K562 (cell line): ENCODE measurements around the gene OR14A2. TPM values are rescaled to one million over a fixed set of nuclear protein-coding genes. Genes with fewer than 3 reads are reported as not detected.

ENCODE experiments used
- ATAC-seq: fragments of 200-7000 bp; cut with Tn5 transposase; 3 replicates; pipeline ENCODE4 v1.9.1; 2020; ENCODE audit warnings: moderate library complexity
- BruUV-seq: library from RNA; stranded (reverse); fragments of 400-500 nt; replicated peaks from 2 replicates; lab custom pipeline; 2021; lab: Mats Ljungman, UMichigan
- CTCF ChIA-PET: fragments of 300-600 bp; formaldehyde crosslinking; extraction: SDS; loops from one replicate; lab custom pipeline; 2021; ENCODE audit warnings: low intra/inter-chr PET ratio; lab: Yijun Ruan, JAX
- POLR2A ChIA-PET: fragments of 300-600, 350-650 bp; sonication (Branson Sonifier 250); formaldehyde crosslinking; extraction: SDS; loops from one replicate; lab custom pipeline; 2021; ENCODE audit warnings: antibody characterized with exemption, inconsistent platforms; lab: Yijun Ruan, JAX
- DNase-seq, 4 experiments: peaks; one replicate each; pipeline versions ENCODE4 v3.0.0 to v3.0.0-alpha.2; 2011 to 2018; ENCODE audit warnings: low spot score in 3 of 4, mixed read lengths in 3 of 4; ENCODE audit errors: extremely low read depth in 1 of 4
- FAIRE-seq: peaks from 2 replicates; lab custom pipeline; 2011; peaks lifted over from hg19 to GRCh38; lab: Jason Lieb, UNC
- H2AFZ ChIP-seq: 2 replicates; pipeline ENCODE4 v1.6.0; 2011; ENCODE audit warnings: low read depth, low read length, control low read depth, inconsistent platforms
- H3K27ac ChIP-seq: fragments of 200-600 bp; 3 replicates; pipeline ENCODE4 v1.8.0; 2011; ENCODE audit warnings: low read depth, mild to moderate bottlenecking, control low read depth, inconsistent platforms, low read length, moderate library complexity, mixed read lengths; ENCODE audit errors: extremely low read depth
- H3K27me3 ChIP-seq, 2 experiments: fragments of 300-600 bp in 1 of 2; 2 replicates in 1 of 2; 3 replicates in 1 of 2; pipeline versions ENCODE4 v1.6.0 to v1.8.0; 2011; ENCODE audit warnings: inconsistent platforms in 2 of 2, low read length in 2 of 2, mild to moderate bottlenecking in 1 of 2, mixed read lengths in 1 of 2, moderate library complexity in 1 of 2; ENCODE audit not compliant: control insufficient read depth in 2 of 2, insufficient read depth in 2 of 2
- H3K36me3 ChIP-seq: fragments of 300-600 bp; 3 replicates; pipeline ENCODE4 v1.8.0; 2011; ENCODE audit warnings: mild to moderate bottlenecking, low read length, inconsistent platforms; ENCODE audit not compliant: control insufficient read depth, insufficient read depth
- H3K4me1 ChIP-seq, 2 experiments: fragments of 200-600 bp in 1 of 2; replicated peaks in 1 of 2; 2 replicates in 1 of 2; 3 replicates in 1 of 2; pipeline versions ENCODE4 v1.5.1 to v1.8.0; 2011; ENCODE audit warnings: inconsistent platforms in 2 of 2, low read length in 2 of 2, mild to moderate bottlenecking in 1 of 2, mixed read lengths in 1 of 2, moderate library complexity in 1 of 2; ENCODE audit not compliant: control insufficient read depth in 2 of 2, insufficient read depth in 2 of 2
- H3K4me2 ChIP-seq: 2 replicates; pipeline ENCODE4 v1.6.1; 2011; ENCODE audit warnings: low read length, control low read depth, inconsistent platforms, mixed read lengths; ENCODE audit not compliant: insufficient read depth
- H3K4me3 ChIP-seq: fragments of 200-600 bp; sonication (generic), shearing (Covaris generic); 2 replicates; pipeline ENCODE4 v1.5.1; 2016; ENCODE audit warnings: control low read depth, inconsistent platforms
- H3K79me2 ChIP-seq: fragments of 200-600 bp; 3 replicates; pipeline ENCODE4 v1.8.0; 2011; ENCODE audit warnings: low read length, inconsistent platforms; ENCODE audit not compliant: control insufficient read depth, insufficient read depth
- H3K9ac ChIP-seq, 2 experiments: 2 replicates each; pipeline versions ENCODE4 v1.6.0 to v1.6.1; 2011; ENCODE audit warnings: low read depth in 2 of 2, low read length in 2 of 2, control low read depth in 1 of 2, inconsistent platforms in 1 of 2, mild to moderate bottlenecking in 1 of 2, mixed read lengths in 1 of 2; ENCODE audit not compliant: insufficient read depth in 1 of 2
- H3K9me1 ChIP-seq: one replicate; pipeline ENCODE4 v1.6.0; 2011; ENCODE audit warnings: inconsistent platforms, mild to moderate bottlenecking, low read length, moderate library complexity; ENCODE audit not compliant: control insufficient read depth, insufficient read depth
- H3K9me3 ChIP-seq: replicated peaks from 2 replicates; pipeline ENCODE4 v1.5.1; 2011; ENCODE audit warnings: low read depth, low read length, inconsistent platforms; ENCODE audit not compliant: control insufficient read depth, insufficient read depth
- H4K20me1 ChIP-seq: replicated peaks from 2 replicates; pipeline ENCODE4 v1.6.1; 2011; ENCODE audit warnings: low read length, inconsistent platforms, mixed read lengths; ENCODE audit not compliant: control insufficient read depth, insufficient read depth
- BRD4 ChIP-seq: fragments of 200-600 bp; sonication (generic); IDR thresholded peaks from 2 replicates; pipeline ENCODE4 v1.6.1; 2017; ENCODE audit warnings: inconsistent platforms
- E2F3 ChIP-seq: fragments of 250-450 bp; sonication (Bioruptor Pico); IDR thresholded peaks from 2 replicates; pipeline ENCODE4 v1.4.0; 2020; ENCODE audit warnings: mild to moderate bottlenecking
- MAFF ChIP-seq: IDR thresholded peaks from 2 replicates; pipeline ENCODE4 v1.6.1; 2012; ENCODE audit warnings: low read length, improper control_type of control experiment
- RBM15 ChIP-seq: fragments of 200-400 bp; formaldehyde crosslinking; IDR thresholded peaks from 2 replicates; pipeline ENCODE4 v1.6.1; 2018; ENCODE audit warnings: mild to moderate bottlenecking, low read length, moderate library complexity; ENCODE audit not compliant: insufficient read depth
- ZNF134 ChIP-seq: fragments of 250-450 bp; sonication (Bioruptor Pico); conservative IDR thresholded peaks from 2 replicates; pipeline ENCODE4 v1.4.0; 2020
- ZNF239 ChIP-seq: fragments of 250-450 bp; sonication (Bioruptor Pico); IDR thresholded peaks from 2 replicates; pipeline ENCODE4 v1.4.0; 2020; ENCODE audit warnings: mild to moderate bottlenecking
- ZNF280B ChIP-seq: fragments of 250-450 bp; sonication (Bioruptor Pico); IDR thresholded peaks from 2 replicates; pipeline ENCODE4 v1.5.1; 2021; ENCODE audit warnings: mild to moderate bottlenecking
- ZNF384 ChIP-seq: IDR thresholded peaks from 2 replicates; pipeline ENCODE4 v1.6.1; 2012; ENCODE audit warnings: low read depth, low read length, improper control_type of control experiment
- WGBS: fragments of 100-300 bp; shearing (Covaris generic); methylation state at CpG from one replicate; pipeline ENCODE4 v1.1.6; 2016; ENCODE audit warnings: low coverage, mixed read lengths; ENCODE audit not compliant: insufficient coverage; ENCODE audit errors: missing lambda C conversion rate; 5-methylcytosine and 5-hydroxymethylcytosine counted together
- in situ Hi-C: fragments of 300-500 bp; cut with MboI; formaldehyde crosslinking; loops from 4 replicates; pipeline ENCODE4 v1.15.0; 2018; ENCODE audit warnings: inconsistent platforms, mixed read lengths
- intact Hi-C: fragments of 100-400 bp; cut with micrococcal nuclease; formaldehyde crosslinking; loops from 2 replicates; pipeline ENCODE4 v1.14.2; 2022
- polyA plus RNA-seq, 8 experiments: library from polyadenylated mRNA; depleted of rRNA in 4 of 8; stranded (reverse) in 5 of 8; unstranded in 3 of 8; fragments of >200 nt; fragmentation: Nextera tagmentation in 2 of 8; fragmentation: Illumina TruSeq in 1 of 8; extraction: Ambion mirVana in 2 of 8; extraction: Trizol in 1 of 8; gene quantifications; 2 replicates each; pipeline versions ENCODE4 v1.2.1 to v1.2.3, GENCODE V29; 2011 to 2014; ENCODE audit warnings: inconsistent platforms in 1 of 8, missing spikeins in 1 of 8
- total RNA-seq, 7 experiments: library from RNA; depleted of rRNA in 6 of 7; stranded (reverse); fragments of >200 nt in 6 of 7; fragmentation: Illumina TruSeq in 2 of 7; extraction: Trizol in 2 of 7; gene quantifications; 2 replicates each; pipeline versions ENCODE4 v1.2.1 to v1.2.3, GENCODE V29; 2011 to 2021; ENCODE audit warnings: low replicate concordance in 1 of 7

Gene OR14A2
- total and polyA plus RNA-seq, 9 of the 15 experiments (the other 6 are each of a cell fraction or from before 2014, with no cell fraction given), result not detected

DNA sequence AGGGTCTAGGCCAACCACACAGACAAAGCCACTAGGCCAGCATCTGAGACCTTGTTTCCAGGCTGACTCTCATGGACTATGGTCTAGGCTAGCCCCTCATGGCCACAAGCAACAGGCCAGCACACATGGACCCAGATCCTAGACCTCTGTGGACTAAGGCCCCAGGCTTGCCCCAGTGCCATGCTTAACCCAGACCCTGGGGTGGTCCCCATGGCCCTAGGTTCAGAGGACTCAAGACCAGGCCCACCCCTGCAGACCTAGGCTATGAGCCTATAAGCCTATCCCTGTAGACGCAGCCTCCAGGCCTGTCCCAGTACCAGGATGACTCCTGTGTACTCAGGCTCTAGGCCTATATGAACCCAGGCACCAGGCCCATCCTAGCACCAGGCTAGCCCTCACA is 1.9 kb upstream of the OR14A2 start:
- no TSS peak for BruUV-seq
- no peak for ATAC-seq
- CTCF ChIA-PET, result no interaction called here

More for the DNA sequence above, 1.9 kb upstream of the OR14A2 start:
- POLR2A ChIA-PET, result no interaction called here
- Histone ChIP-seq H3K9me1 (no peaks in the 10 kb centered on the region), H3K27me3 (no peaks in the 10 kb centered on the region), H3K9ac (no peak overlapping the region), H3K4me2 (no peak overlapping the region), H4K20me1 (no peaks in the 10 kb centered on the region), H3K27ac (no peak overlapping the region), H3K79me2 (no peaks in the 10 kb centered on the region), H3K4me3 (no peak overlapping the region), H3K36me3 (no peaks in the 10 kb centered on the region), H3K9me3 (peaks cover 5% of the 10 kb centered on the region; the same call in 1 of the 2 replicates), H3K4me1 (no peaks in the 10 kb centered on the region; a peak in 1 of 5 replicates), H2AFZ (no peak overlapping the region)
- no peak for FAIRE-seq
- 0% methylated on average over 1 of the region's 1 CpG for WGBS
- intact Hi-C loops (no loop called here), in situ Hi-C loops (no loop called here)
- no peak for DNase-seq
- no peak for TF ChIP-seq ZNF134
- no peak for TF ChIP-seq ZNF280B (CRISPR knock-in tag)
- no peak for TF ChIP-seq MAFF
- no peak for TF ChIP-seq ZNF384
- TF ChIP-seq ZNF239 (CRISPR knock-in tag), result no peak
- no peak for TF ChIP-seq RBM15
- TF ChIP-seq E2F3 (CRISPR knock-in tag), result no peak
- TF ChIP-seq BRD4, result no peak
